Fibroblast of lung (primary cell): ENCODE measurements around the gene NTRK3. TPM values are rescaled to one million over a fixed set of nuclear protein-coding genes. Genes with fewer than 3 reads are reported as not detected.

Source experiments
- DNase-seq, 2 donors: peaks; one replicate each; pipeline versions ENCODE4 v3.0.0 to v3.0.0-alpha.2; 2010; ENCODE audit warnings: low read depth in 2 of 2
- H2AFZ ChIP-seq: 2 replicates; pipeline ENCODE4 v1.5.1; 2012; ENCODE audit warnings: low read length, control low read depth, inconsistent platforms
- H3K27ac ChIP-seq: 2 replicates; pipeline ENCODE4 v1.5.1; 2011; ENCODE audit warnings: low read length, control low read depth; ENCODE audit not compliant: insufficient read depth
- H3K27me3 ChIP-seq: 2 replicates; pipeline ENCODE4 v1.5.1; 2011; ENCODE audit warnings: mild to moderate bottlenecking, low read length; ENCODE audit not compliant: control insufficient read depth, insufficient read depth
- H3K36me3 ChIP-seq: 2 replicates; pipeline ENCODE4 v1.5.1; 2011; ENCODE audit warnings: low read length; ENCODE audit not compliant: control insufficient read depth, insufficient read depth
- H3K4me1 ChIP-seq: 2 replicates; pipeline ENCODE4 v1.5.1; 2011; ENCODE audit warnings: low read length; ENCODE audit not compliant: control insufficient read depth, insufficient read depth; ENCODE audit errors: extremely low read depth
- H3K4me2 ChIP-seq: 2 replicates; pipeline ENCODE4 v1.5.1; 2011; ENCODE audit warnings: low read length, control low read depth; ENCODE audit not compliant: insufficient read depth; ENCODE audit errors: extremely low read depth
- H3K4me3 ChIP-seq, 4 experiments: fragments of 200-600 bp in 1 of 4; sonication (generic) in 1 of 4; replicated peaks in 1 of 4; 2 replicates each; pipeline ENCODE4 v1.5.1; 2011 to 2016; ENCODE audit warnings: low read length in 4 of 4, low read depth in 3 of 4, mild to moderate bottlenecking in 3 of 4, control low read depth in 2 of 4, inconsistent platforms in 1 of 4, mixed read lengths in 1 of 4; ENCODE audit not compliant: insufficient read depth in 1 of 4; ENCODE audit errors: control extremely low read depth in 1 of 4
- H3K79me2 ChIP-seq: 2 replicates; pipeline ENCODE4 v1.5.1; 2012; ENCODE audit warnings: mild to moderate bottlenecking, low read length, inconsistent platforms; ENCODE audit not compliant: control insufficient read depth, insufficient read depth
- H3K9ac ChIP-seq: 2 replicates; pipeline ENCODE4 v1.5.1; 2011; ENCODE audit warnings: mild to moderate bottlenecking, low read length, control low read depth; ENCODE audit not compliant: insufficient read depth
- H3K9me3 ChIP-seq: 2 replicates; pipeline ENCODE4 v1.5.1; 2012; ENCODE audit warnings: low read depth, low read length; ENCODE audit not compliant: control insufficient read depth, insufficient read depth
- H4K20me1 ChIP-seq: 2 replicates; pipeline ENCODE4 v1.5.1; 2011; ENCODE audit warnings: low read length; ENCODE audit not compliant: control insufficient read depth, insufficient read depth; ENCODE audit errors: extremely low read depth
- CTCF ChIP-seq, 2 donors: IDR thresholded peaks in 1 of 2; conservative IDR thresholded peaks in 1 of 2; 1 replicate in 1 of 2; 2 replicates in 1 of 2; pipeline ENCODE4 v1.5.1; 2011 to 2012; ENCODE audit warnings: low read length in 2 of 2, control low read depth in 1 of 2, inconsistent platforms in 1 of 2, low read depth in 1 of 2, mild to moderate bottlenecking in 1 of 2
- EZH2 ChIP-seq: IDR thresholded peaks from 2 replicates; pipeline ENCODE4 v1.5.1; 2012; ENCODE audit warnings: low read length, control low read depth, mild to moderate bottlenecking; ENCODE audit errors: missing control alignments
- polyA plus RNA-seq, 2 donors: library from polyadenylated mRNA; depleted of rRNA in 1 of 2; stranded (reverse) in 1 of 2; unstranded in 1 of 2; fragments of >200 nt; gene quantifications; 2 replicates each; pipeline ENCODE4 v1.2.1, GENCODE V29; 2011 to 2012; ENCODE audit warnings: missing spikeins in 1 of 2
- total RNA-seq: library from RNA; depleted of rRNA; stranded (reverse); fragments of >200 nt; gene quantifications from 2 replicates; pipeline ENCODE4 v1.2.1, GENCODE V29; 2014

Gene NTRK3
- total and polyA plus RNA-seq, 2 donors (not counting 1 experiment from before 2014, with no cell fraction given): 0.06 TPM; not detected in 1

- TF ChIP-seq EZH2 (no peak), CTCF (conservative IDR thresholded peaks at IDR 0.05 in 1 of 2, IDR thresholded peaks at IDR 0.05 in 1 of 2; ENCODE audit: low read depth in 1 of 2, low read length in 2 of 2) (no peak)
- H3K79me2 ChIP-seq: no peaks in the 10 kb centered on the region
- H3K4me1 ChIP-seq: no peaks in the 10 kb centered on the region
- H4K20me1 ChIP-seq: no peaks in the 10 kb centered on the region
- H3K9ac ChIP-seq: no peak overlapping the region
- H3K36me3 ChIP-seq: no peaks in the 10 kb centered on the region
- peak in 1 of 2 donors; percentile 69 for DNase-seq
- no peak overlapping the region for H3K4me2 ChIP-seq
- H3K4me3 ChIP-seq: no peak overlapping the region
- H2AFZ ChIP-seq: no peak overlapping the region
- H3K27ac ChIP-seq: no peak overlapping the region
- H3K27me3 ChIP-seq: no peaks in the 10 kb centered on the region
- no peaks in the 10 kb centered on the region for H3K9me3 ChIP-seq
Observed at GRCh38 chr15:88089024-88089620, 167.4 kb downstream of the NTRK3 start.

GRCh38 chr15:88083811-88084760, 172.5 kb downstream of the NTRK3 start:
- H3K4me1 ChIP-seq: no peaks in the 10 kb centered on the region
- H3K4me3 ChIP-seq: no peak overlapping the region
- no peak overlapping the region for H3K9ac ChIP-seq
- peak in 1 of 2 donors; percentile 13 for DNase-seq
- no peak overlapping the region for H3K4me2 ChIP-seq
- no peaks in the 10 kb centered on the region for H3K79me2 ChIP-seq
- no peaks in the 10 kb centered on the region for H3K27me3 ChIP-seq
- TF ChIP-seq CTCF (conservative IDR thresholded peaks at IDR 0.05 in 1 of 2, IDR thresholded peaks at IDR 0.05 in 1 of 2; ENCODE audit: low read depth in 1 of 2, low read length in 2 of 2) (no peak), EZH2 (no peak)
- no peaks in the 10 kb centered on the region for H4K20me1 ChIP-seq
- no peaks in the 10 kb centered on the region for H3K36me3 ChIP-seq
- no peak overlapping the region for H2AFZ ChIP-seq
- no peak overlapping the region for H3K27ac ChIP-seq
- H3K9me3 ChIP-seq: no peaks in the 10 kb centered on the region

GRCh38 chr15:88080616-88081015, 175.9 kb downstream of the NTRK3 start:
- Histone ChIP-seq H3K79me2 (no peaks in the 10 kb centered on the region), H4K20me1 (no peaks in the 10 kb centered on the region), H3K36me3 (no peaks in the 10 kb centered on the region), H3K9me3 (no peaks in the 10 kb centered on the region), H3K4me1 (no peaks in the 10 kb centered on the region), H3K27me3 (no peaks in the 10 kb centered on the region), H3K4me2 (no peak overlapping the region), H3K4me3 (no peak overlapping the region), H3K9ac (no peak overlapping the region), H3K27ac (no peak overlapping the region), H2AFZ (no peak overlapping the region)
- DNase-seq: no peak
- TF ChIP-seq CTCF (conservative IDR thresholded peaks at IDR 0.05 in 1 of 2, IDR thresholded peaks at IDR 0.05 in 1 of 2; ENCODE audit: low read depth in 1 of 2, low read length in 2 of 2) (no peak), EZH2 (no peak)
